GM18867 (cell line): ENCODE data around the gene TFPI.
A peak's percentile ranks its signal among the peaks of the same experiment; 100 is the strongest.
"Not testable (repeated sequence)": the region's sequence is repeated elsewhere in the genome, so short reads cannot be mapped to it uniquely, and the experiment has no call there.

Experiments used
- ATAC-seq: cut with Tn5 transposase; IDR thresholded peaks from one replicate; pipeline ENCODE4 v1.9.1; 2021; ENCODE audit warnings: mild to moderate bottlenecking, moderate library complexity; ENCODE audit not compliant: unreplicated experiment

The TFPI gene

DNA sequence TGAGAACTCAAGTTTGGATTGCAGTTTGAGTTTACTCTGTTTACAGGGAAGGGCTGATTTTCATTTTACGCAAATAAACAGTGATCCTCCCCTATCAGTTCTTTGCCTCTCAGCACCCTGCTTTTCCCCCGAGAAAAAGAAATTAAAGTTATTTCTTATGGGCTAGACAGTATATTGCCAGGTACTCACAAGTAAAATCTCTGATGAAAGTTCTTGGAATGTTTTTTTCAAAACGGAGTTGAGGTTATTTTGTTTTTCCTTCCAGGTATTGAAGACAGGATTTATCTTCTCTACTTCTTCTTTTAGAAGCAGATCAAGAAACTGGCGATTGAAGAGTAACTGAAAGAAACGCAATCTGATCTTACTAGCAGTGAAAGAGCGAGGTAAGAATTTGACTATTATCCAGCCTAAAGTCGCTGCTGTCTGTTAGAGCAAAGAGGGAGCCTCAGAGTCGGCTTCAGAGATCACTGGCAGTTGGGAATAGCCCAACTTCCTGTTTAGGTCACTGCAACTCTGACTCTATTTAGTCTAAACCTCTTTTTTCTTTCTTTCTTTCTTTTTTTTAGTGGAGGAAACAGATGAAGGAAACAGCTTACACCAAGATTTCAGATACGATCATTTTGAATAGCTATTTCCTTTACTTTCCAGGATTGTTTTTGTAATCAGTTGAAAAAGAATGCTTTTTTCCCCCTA lies at the start of gene TFPI:
TSS of gene TFPI (minus strand) at position 425 of the 693 bp plus-strand sequence. CDS start 50,667 bp downstream, outside the sequence.
- ATAC-seq = no peak

DNA sequence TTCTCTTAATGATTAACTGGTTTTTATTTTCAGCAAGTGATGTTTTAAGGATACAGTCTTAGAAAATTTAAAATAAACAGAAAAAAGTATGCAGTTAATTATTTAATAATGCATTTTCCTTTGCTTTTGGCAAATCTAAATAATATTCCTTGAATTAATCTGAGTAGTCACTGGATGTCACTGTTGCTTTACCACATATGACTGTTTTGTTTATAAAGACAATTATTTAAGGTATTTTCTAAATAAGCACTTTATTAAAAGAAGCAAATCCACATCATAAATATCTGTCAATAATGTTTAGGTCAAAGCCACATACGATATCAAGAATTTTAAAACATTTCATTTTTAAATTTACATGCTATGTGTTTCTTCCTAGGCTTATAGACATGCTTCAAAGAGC lies 40.6 kb upstream of the TFPI start:
- no peak for ATAC-seq

DNA sequence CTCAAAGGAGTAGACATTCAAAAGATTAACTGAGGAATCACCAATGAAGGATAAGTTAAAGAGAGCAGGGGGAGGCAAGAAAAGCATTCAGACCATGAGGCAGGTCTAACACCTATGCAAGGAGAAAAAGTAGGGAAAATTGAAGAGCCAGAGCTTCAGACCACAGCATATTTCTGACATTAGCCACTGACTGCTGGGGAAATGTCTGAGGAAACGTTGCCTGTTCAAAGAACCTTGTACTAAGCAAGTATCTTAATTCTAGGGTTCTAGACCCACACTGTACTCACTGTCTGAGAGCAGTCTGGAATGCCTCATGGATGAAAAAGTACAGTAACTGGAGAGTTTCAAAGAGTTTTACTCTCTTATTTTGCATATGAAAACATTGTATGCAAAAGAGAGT lies 39.5 kb upstream of the TFPI start:
- no peak for ATAC-seq

DNA sequence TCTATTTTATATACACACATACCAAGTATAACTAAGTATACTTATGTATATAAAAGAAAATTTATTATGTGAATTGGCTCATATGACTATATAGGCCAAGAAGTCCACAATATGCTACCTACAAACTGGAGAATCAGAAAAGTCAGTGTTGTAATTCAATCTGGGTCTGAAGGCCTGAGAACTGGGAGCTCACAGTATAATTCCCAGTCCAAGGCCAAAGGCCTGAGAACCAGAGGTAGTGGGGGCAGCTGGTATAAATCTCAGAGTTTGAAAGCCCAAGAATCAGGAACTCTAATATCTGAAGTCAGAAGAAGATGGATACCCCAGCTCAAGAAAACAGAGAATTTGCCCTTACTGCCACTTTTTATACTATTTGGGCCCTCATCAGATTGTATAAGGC lies 38.9 kb upstream of the TFPI start:
- no peak for ATAC-seq

DNA sequence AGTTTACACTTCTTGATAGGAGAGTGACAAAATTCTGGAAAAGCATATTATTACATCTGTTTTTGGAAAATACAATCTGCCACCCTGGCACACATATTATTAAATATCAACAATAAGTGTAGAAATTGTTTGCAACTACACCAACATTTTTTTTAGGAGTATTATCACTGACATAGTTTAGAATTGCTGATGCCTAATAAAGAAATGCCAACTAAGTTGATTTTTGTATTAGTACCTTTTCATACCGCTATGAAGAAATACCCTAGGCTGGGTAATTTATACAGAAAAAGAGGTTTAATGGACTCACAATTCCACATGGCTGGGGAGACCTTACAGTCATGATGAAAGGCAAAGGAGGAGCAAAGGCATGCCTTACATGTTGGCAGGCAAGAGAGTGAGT lies 35.9 kb upstream of the TFPI start:
- ATAC-seq = no peak

DNA sequence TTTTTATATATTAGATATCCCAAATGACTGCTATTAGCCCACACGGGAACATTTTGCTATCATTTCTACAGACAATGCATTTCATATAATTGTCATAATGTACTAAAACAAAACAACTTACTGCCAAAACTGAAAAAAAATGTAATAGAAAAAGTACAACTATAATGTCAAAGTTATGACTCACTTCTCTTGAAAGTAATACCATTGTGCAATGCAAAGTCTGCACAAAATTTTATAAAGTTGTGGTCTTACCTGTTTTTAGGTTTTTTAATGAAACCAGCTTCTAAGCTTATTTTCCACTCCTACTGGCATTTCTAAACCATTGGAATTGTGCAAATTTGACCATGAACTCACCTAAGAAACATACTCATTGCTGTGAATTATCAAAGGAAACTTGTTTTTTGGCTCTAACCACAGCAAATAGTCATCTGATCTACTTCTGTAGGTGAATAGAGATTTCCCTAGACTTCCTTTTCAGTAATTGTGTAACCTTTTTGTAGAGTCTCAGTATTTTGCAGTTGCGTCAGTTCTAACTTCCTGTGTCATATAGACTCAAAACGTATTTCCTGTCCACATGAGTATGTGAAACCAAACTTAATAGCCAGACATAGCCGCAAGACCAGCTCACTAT lies 31.9 kb upstream of the TFPI start:
- ATAC-seq = peak; percentile 76

DNA sequence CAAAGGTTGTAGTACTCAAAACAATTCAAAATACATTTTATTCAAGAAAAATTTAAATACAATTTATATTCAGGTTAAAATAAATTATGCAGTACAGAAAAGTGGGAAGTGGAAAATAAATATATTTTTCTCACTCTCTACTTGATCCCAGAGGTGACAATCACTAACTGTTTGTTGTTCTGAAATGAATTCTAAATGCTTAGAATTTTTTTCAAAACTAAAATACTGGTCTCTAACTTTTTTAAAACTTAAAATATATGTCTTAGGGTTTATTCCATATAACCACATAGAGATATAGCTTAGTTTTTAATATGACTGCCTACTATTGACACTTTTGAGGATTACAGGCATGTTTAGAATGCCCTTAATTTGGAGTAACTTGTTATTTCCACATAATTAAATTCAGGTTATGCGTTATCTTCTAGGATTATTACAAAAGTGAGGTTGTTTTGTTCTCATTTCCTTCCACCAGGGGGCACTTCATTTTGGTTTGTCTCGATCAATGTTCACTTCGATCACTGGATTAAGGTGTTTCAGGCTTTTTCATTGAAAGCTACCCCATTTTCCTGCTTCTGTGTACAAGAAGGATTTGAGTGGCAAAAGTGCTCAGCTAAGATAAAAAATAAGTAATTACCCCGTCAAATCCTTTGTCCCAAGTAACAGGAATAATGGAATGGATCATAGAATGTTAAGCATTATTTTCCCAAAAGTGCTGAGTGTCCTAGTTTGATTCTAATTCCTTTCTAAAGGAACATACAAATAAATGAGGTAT lies 27.1 kb upstream of the TFPI start:
- ATAC-seq = peak; percentile 51

DNA sequence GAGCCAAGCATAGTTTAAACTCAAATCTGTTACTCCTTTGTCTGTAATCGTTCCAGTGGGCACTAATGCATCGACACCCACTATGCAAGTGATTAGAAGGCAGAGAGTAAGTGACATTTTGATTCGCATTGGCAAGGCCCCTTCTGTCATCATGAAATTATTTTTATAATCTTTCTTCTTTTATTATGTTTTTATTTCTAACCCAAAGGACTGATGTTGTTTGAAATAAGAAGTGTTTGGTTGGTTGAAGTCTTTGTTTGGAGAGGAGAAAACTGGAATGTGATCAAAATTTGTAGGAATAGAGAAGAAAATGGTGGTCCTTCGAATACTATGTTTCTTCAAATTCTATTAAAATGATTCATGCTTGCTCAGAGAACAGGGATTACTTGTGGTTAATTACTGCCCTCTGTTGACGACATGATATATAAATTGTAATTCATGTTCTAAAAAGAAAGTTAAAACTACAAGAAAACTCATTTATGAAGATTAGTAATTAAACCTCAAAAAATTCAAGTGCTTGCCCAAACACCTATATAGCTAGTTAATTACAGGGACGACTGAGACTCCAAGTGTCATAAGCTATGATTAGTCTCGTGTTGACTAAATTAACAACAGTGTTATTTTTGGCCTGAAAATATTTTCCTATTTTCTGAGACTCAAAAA lies 26.4 kb upstream of the TFPI start:
- peak; percentile 56 for ATAC-seq

DNA sequence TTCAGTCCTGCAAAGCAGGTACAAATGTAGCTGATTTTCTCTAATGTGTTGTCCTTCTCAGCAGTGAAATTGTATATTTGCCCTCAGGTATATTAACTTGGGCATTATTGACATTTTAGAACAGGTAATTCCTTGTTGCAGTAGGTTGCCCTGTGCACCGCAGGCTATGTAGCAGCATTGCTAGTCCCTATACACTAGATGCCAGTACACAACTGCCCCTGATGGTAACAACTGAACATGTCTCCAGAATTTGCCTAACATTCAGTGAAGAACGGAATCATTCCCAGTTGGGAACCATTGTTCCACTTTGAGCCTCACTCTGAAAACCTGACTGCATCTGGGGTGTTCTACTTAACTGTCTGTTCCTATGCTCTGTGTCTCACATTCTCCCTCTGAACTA lies 23.1 kb upstream of the TFPI start:
- ATAC-seq = no peak

DNA sequence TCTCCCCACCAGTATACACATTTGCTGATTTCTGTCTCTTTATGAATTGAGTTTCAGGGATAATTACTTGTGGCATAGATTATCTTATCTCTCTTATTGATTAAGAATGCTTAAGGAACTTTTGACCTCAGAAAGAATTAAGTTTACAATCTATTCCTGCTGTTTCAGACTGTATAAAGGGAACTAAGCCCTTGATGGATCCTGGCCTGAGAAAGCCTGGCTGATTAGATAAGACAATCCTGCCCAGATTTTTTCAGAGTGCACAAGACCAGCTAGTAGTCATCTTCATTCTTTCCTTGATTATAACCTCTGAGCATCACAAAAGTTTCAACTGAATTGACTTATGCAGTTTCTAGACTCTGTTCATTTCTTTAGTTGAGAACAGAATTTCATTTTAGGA lies 22.7 kb upstream of the TFPI start:
- ATAC-seq = no peak

DNA sequence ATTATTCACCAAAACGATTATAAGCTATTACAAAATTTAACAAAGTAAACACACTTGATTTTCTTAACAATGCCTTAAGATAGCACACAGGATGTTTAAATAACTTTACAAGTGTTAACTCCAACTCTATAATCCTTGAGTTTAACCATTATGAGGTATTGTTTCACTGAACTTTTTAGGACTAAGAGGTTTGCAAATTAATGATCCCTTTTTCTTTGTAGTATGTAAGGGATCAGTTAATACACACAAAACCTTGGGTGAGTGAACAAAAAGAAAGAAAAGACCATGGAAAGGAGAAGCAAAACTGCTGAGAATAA lies 21.5 kb upstream of the TFPI start:
- ATAC-seq = no peak

DNA sequence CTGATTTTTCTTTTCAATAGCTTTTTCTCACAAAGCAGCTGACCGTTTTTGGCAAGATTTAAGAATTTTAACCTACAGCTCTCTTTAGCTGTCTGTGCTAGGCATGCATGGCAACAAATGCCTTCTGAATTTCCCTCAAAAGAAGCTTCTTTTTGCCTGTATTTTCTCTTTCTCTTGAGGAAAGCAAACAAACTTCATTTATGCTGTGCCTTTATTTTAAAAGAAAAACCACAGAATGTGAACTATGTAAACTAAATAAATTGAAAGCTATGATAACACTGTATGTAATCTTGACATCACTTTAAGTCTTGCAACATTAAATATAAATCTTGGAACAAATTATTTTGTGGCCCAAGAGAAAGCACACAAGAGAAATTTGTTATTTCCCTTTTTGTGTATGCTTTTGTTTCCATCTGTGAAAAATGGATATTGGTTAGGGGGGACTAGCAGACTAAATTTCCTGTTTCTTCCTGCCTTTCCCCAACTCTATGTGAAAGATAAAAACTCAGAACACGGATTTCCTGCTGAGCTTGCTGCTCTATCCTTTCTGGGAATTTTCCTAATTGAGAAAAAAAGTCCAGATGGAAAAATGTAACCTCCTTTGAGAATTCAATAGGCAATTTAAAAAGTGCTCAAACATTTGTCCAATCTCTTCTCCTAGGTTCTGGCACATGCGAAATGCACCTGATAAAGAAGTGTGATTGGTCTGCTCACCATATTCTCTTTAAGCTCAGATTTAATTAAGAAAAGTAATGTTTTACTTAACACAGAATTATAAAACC lies 20.9 kb upstream of the TFPI start:
- no peak for ATAC-seq

DNA sequence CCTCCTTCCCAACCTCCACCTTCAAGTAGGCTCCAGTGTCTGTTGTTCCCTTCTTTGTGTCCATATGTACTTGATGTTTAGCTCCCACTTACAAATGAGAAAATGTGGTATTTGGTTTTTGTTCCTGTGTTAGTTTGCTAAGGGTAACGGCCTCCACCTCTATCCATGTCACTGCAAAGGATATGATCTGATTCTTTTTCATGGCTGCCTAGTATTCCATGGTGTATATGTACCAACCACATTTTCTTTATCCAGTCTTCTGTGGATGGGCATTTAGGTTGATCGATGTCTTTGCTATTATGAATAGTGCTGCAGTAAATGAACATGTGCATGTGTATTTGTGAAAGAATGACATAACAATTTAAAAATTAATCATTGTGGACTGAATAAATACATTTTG lies 19.5 kb upstream of the TFPI start:
- no peak for ATAC-seq

DNA sequence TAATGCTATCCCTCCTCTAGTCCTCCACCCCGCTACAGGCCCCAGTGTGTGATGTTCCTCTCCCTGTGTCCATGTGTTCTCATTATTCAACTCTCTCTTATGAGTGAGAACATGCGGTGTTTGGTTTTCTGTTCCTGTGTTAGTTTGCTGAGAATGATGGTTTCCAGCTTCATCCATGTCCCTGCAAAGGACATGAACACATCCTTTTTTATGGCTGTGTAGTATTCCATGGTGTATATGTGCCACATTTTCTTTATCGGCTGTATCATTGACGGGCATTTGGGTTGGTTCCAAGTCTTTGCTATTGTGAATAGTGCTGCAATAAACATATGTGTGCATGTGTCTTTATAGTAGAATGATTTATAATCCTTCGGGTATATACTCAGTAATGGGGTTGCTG lies 17.8 kb upstream of the TFPI start:
- not testable (repeated sequence) for ATAC-seq

DNA sequence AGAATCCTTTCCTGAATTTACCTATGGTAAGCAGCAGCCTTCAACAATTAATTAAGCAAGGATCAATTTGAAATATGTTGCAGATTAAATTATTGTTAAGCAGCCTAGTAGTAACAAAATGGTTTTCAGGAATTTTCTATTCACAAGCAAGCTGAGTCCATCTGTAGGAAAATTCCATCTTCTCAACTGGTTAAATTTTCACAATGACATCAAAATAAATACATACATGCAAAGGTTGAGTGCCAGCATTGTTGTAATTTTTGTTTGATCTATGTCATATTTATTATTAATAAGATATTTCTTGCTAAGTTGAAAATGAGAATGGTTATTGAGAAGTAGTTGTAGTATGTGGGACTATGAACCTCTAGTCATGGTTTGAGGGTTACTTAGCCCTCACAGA lies 15.3 kb upstream of the TFPI start:
- ATAC-seq = no peak

DNA sequence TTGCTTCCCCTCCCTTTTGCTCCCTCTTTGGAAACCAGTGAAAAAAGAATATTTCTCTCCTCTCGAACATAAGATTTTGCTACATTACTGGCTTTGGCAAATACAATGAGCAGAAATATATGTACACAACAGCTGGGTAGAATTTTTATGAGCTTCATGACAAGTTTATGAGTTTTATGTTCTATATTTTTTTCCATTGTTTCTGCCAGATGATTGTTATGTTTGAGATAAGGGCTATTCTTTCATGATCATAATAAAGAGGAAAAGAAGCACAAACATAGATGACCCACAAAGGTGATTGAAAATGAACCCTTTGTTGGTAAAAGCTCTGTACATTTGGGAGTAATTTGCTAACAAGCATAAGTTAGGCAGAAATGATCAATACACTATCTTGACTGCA lies 14.8 kb upstream of the TFPI start:
- ATAC-seq = no peak

DNA sequence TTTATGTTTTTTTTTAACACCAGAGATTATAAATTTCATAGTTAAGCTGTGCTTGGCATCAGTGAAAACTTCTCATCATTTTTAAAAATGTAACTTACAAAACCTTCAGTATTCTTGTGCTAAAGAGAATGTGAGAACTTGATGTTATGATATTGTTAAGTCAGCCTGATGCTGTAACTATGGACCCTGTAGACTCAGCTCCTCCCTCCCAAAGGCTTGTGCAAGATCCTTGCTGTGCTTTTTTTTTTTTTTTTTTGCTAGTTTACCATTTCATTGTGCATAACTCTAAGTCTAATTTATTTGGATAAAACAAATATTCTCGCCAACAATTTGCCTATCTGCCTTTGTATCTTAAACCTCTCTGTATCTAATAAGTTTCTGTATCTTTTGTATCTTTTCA lies 12.9 kb upstream of the TFPI start:
- ATAC-seq = no peak

DNA sequence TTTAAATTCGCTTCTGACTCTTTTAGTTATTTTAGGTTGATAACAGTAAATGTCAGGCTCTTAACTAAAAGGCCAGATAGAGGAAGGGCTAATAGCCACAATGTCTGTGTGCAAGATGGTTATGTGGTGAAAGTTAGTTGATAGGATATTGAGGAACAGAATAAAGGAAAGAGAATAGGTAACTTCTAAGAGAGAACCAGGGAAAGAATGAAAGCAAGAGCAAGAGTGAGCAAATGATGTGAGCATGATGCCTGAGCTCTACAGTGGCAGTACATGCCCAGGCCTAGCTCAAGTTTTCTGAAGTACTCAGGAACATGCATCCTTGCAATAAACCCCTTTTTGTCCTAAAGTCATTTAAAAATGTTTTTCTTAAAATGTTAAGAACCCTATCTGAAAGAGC lies 12.5 kb upstream of the TFPI start:
- ATAC-seq = no peak

DNA sequence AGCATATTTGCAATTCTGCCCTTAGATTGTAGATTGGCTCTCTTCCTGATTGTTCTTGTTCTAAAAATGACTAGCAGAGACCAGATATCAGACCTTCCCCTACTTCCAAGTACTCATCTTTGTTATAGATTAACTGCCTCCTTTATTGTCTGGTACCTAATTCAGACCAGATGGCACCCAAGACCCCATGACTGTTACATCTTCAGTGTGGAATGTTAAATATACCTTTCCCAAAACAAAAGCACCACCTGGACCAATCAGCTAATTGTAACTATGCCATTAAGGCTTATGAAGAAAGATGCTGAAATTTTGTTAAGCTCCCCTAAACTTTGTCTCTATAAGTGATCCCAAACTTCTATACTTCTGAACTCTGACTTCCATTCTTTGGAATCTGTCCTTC lies 12.0 kb upstream of the TFPI start:
- no peak for ATAC-seq

DNA sequence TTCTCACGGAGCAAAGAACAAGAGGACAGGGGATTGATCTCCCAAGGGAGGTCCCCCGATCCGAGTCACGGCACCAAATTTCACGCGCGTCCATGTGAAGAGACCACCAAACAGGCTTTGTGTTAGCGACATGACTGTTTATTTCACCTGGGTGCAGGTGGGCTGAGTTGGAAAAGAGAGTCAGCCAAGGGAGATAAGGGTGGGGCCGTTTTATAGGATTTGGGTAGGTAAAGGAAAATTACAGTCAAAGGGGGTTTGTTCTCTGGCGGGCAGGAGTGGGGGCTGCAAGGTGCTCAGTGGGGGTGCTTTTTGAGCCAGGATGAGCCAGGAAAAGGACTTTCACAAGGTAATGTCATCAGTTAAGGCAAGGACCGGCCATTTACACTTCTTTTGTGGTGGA lies 11.4 kb upstream of the TFPI start:
- ATAC-seq = not testable (repeated sequence)

DNA sequence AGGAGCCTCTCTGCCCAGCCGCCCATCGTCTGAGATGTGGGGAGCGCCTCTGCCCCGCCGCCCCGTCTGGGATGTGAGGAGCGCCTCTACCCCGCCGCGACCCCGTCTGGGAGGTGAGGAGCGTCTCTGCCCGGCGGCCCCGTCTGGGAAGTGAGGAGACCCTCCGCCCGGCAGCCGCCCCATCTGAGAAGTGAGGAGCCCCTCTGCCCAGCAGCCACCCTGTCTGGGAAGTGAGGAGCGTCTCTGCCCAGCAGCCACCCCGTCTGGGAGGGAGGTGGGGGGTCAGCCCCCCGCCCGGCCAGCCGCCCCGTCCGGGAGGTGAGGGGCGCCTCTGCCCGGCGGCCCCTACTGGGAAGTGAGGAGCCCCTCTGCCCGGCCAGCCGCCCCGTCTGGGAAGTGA lies 2.3 kb upstream of the TFPI start:
- ATAC-seq = not testable (repeated sequence)
